ENCODE measurements around the gene HADHB.

DNA sequence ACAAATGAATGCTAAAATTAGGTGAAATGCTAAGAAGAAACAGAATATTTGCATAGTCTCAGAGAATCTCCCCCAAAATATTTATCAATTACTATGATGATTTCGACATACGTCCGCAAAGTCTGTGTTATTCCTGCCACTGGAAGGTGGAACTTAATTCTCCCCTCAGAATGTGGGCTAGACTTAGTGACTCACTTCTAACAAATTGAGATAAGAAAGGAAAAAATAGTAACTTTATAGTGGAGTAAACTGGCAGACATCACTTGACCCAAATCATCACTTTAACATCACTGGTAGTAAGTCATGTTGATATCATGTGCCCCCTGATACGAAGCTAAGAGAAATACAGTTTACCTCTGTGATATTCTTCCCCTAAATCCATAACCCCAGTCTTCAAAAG, 23.5 kb downstream of the HADHB start:
- TF ChIP-seq TAF1 (IDR thresholded peaks at IDR 0.05; ENCODE audit: low read depth, low read length) (no peak), POLR2A (IDR thresholded peaks at IDR 0.05; ENCODE audit: low read depth, low read length) (no peak), POLR2AphosphoS5 (IDR thresholded peaks at IDR 0.05; ENCODE audit: low read depth, low read length) (no peak), POU2F2 (IDR thresholded peaks at IDR 0.05; ENCODE audit: low read depth, low read length) (no peak), SPI1 (IDR thresholded peaks at IDR 0.05; ENCODE audit: low read depth, low read length) (no peak), PAX5 (IDR thresholded peaks at IDR 0.05; ENCODE audit: insufficient read depth, low read length, severe bottlenecking) (no peak)

Measured in GM12891 (cell line).